Activated T-cell treated with anti-CD3 and anti-CD28 coated beads, Interleukin-2, amount 50 U/mL, for 4 hours (primary cell): ENCODE measurements around the gene ADAM15. TPM values are rescaled to one million over a fixed set of nuclear protein-coding genes. Genes with fewer than 3 reads are reported as not detected.

ENCODE experiments used
- ATAC-seq, 2 donors: fragments of 200-7000 bp; cut with Tn5 transposase; one replicate each; pipeline ENCODE4 v1.10.0; 2021
- DNase-seq: peaks from one replicate; pipeline ENCODE4 v3.0.0-alpha.2; 2020
- H3K27me3 Mint-ChIP-seq: one replicate; pipeline ENCODE4 v1.8.0; 2021; ENCODE audit warnings: low read depth, mixed read lengths
- H3K36me3 Mint-ChIP-seq: one replicate; pipeline ENCODE4 v1.8.0; 2022; ENCODE audit warnings: mixed read lengths; ENCODE audit not compliant: insufficient read depth
- H3K4me1 Mint-ChIP-seq: one replicate; pipeline ENCODE4 v1.8.0; 2021; ENCODE audit warnings: low read depth, mixed read lengths
- H3K4me3 Mint-ChIP-seq: one replicate; pipeline ENCODE4 v1.8.0; 2021; ENCODE audit warnings: mild to moderate bottlenecking, moderate library complexity, mixed read lengths
- H3K9me3 Mint-ChIP-seq: one replicate; pipeline ENCODE4 v1.8.0; 2021; ENCODE audit warnings: mixed read lengths
- total RNA-seq, 3 donors: library from RNA; stranded (reverse); gene quantifications; one replicate each; pipeline ENCODE4 v1.2.1, GENCODE V29; 2021

Gene ADAM15
- 10 to 100 TPM; 46.3 to 63.4 (median 48.8) TPM for total RNA-seq

GRCh38 chr1:155050560-155051341 lies at the start of gene ADAM15:
ADAM15 (plus strand) TSS chr1:155051316; CDS start chr1:155051387, 71 bp downstream.
- H3K36me3 Mint-ChIP-seq, result no peaks in the 10 kb centered on the region
- DNase-seq, result peak; percentile 73
- H3K27me3 Mint-ChIP-seq, result no peaks in the 10 kb centered on the region
- ATAC-seq, result peak; percentile 87
- peak within 1 kb of the TSS; percentile 85 for H3K4me3 Mint-ChIP-seq
- no peaks in the 10 kb centered on the region for H3K9me3 Mint-ChIP-seq
- H3K4me1 Mint-ChIP-seq, result peaks cover 20% of the 10 kb centered on the region

GRCh38 chr1:155001425-155001674 lies 49.8 kb upstream of the ADAM15 start:
- no peaks in the 10 kb centered on the region for H3K27me3 Mint-ChIP-seq
- H3K4me1 Mint-ChIP-seq, result peaks cover 50% of the 10 kb centered on the region
- no peaks in the 10 kb centered on the region for H3K36me3 Mint-ChIP-seq
- DNase-seq, result no peak
- peak overlapping the region; percentile 88 for H3K4me3 Mint-ChIP-seq
- no peak for ATAC-seq
- no peaks in the 10 kb centered on the region for H3K9me3 Mint-ChIP-seq

- no peaks in the 10 kb centered on the region for H3K27me3 Mint-ChIP-seq
- peak overlapping the region; percentile 88 for H3K4me3 Mint-ChIP-seq
- peaks cover 1% of the 10 kb centered on the region for H3K36me3 Mint-ChIP-seq
- peaks cover 55% of the 10 kb centered on the region for H3K4me1 Mint-ChIP-seq
- DNase-seq (peak; percentile 95), ATAC-seq (peak; percentile 76 to 79)
- H3K9me3 Mint-ChIP-seq, result no peaks in the 10 kb centered on the region
These were observed 49.2 kb upstream of the ADAM15 start for GRCh38 chr1:155001675-155002463.

GRCh38 chr1:155002464-155003226 lies 48.5 kb upstream of the ADAM15 start, which contains the start of gene ZBTB7B:
ZBTB7B (plus strand) TSS chr1:155002802; CDS start chr1:155014661, 11,859 bp downstream.
- H3K9me3 Mint-ChIP-seq, result no peaks in the 10 kb centered on the region
- no peak for DNase-seq
- ATAC-seq, result no peak

GRCh38 chr1:155003227-155003765 lies 47.8 kb upstream of the ADAM15 start:
- Mint-ChIP-seq H3K4me1 (peaks cover 49% of the 10 kb centered on the region), H3K4me3 (peak overlapping the region; percentile 91), H3K36me3 (peaks cover 1% of the 10 kb centered on the region), H3K27me3 (no peaks in the 10 kb centered on the region), H3K9me3 (no peaks in the 10 kb centered on the region)
- DNase-seq (no peak), ATAC-seq (no peak)

More at GRCh38 chr1:155002464-155003226, 48.5 kb upstream of the ADAM15 start, which contains the start of gene ZBTB7B:
- Mint-ChIP-seq H3K27me3 (no peaks in the 10 kb centered on the region), H3K36me3 (peaks cover 1% of the 10 kb centered on the region), H3K4me1 (peaks cover 52% of the 10 kb centered on the region), H3K4me3 (peak within 1 kb of the TSS; percentile 91)

GRCh38 chr1:155003766-155004351 lies 47.3 kb upstream of the ADAM15 start:
- no peak for DNase-seq
- H3K4me3 Mint-ChIP-seq, result peak overlapping the region; percentile 91
- H3K36me3 Mint-ChIP-seq, result peaks cover 1% of the 10 kb centered on the region

GRCh38 chr1:155004352-155005075 lies 46.6 kb upstream of the ADAM15 start:
- DNase-seq, result no peak
- peaks cover 1% of the 10 kb centered on the region for H3K36me3 Mint-ChIP-seq

More at GRCh38 chr1:155003766-155004351, 47.3 kb upstream of the ADAM15 start:
- ATAC-seq, result no peak
- no peaks in the 10 kb centered on the region for H3K27me3 Mint-ChIP-seq
- H3K4me1 Mint-ChIP-seq, result peaks cover 51% of the 10 kb centered on the region
- no peaks in the 10 kb centered on the region for H3K9me3 Mint-ChIP-seq

GRCh38 chr1:155005076-155006011 lies 45.8 kb upstream of the ADAM15 start:
- DNase-seq (no peak), ATAC-seq (no peak)
- H3K4me3 Mint-ChIP-seq, result peak overlapping the region; percentile 26
- H3K9me3 Mint-ChIP-seq, result no peaks in the 10 kb centered on the region
- H3K36me3 Mint-ChIP-seq, result peaks cover 1% of the 10 kb centered on the region
- peaks cover 49% of the 10 kb centered on the region for H3K4me1 Mint-ChIP-seq
- H3K27me3 Mint-ChIP-seq, result no peaks in the 10 kb centered on the region

More at GRCh38 chr1:155004352-155005075, 46.6 kb upstream of the ADAM15 start:
- no peaks in the 10 kb centered on the region for H3K27me3 Mint-ChIP-seq
- H3K4me1 Mint-ChIP-seq, result peaks cover 47% of the 10 kb centered on the region
- peak overlapping the region; percentile 91 for H3K4me3 Mint-ChIP-seq
- no peak for ATAC-seq
- no peaks in the 10 kb centered on the region for H3K9me3 Mint-ChIP-seq

GRCh38 chr1:155006601-155007101 lies 44.5 kb upstream of the ADAM15 start:
- no peaks in the 10 kb centered on the region for H3K27me3 Mint-ChIP-seq
- DNase-seq (no peak), ATAC-seq (peak; percentile 44 to 45)
- peaks cover 1% of the 10 kb centered on the region for H3K36me3 Mint-ChIP-seq
- peak overlapping the region; percentile 51 for H3K4me3 Mint-ChIP-seq
- no peaks in the 10 kb centered on the region for H3K9me3 Mint-ChIP-seq
- peaks cover 58% of the 10 kb centered on the region for H3K4me1 Mint-ChIP-seq

GRCh38 chr1:155007251-155007828 lies 43.8 kb upstream of the ADAM15 start:
- peaks cover 64% of the 10 kb centered on the region for H3K4me1 Mint-ChIP-seq

GRCh38 chr1:155008015-155008941 lies 42.8 kb upstream of the ADAM15 start:
- Mint-ChIP-seq H3K4me3 (peak overlapping the region; percentile 86), H3K4me1 (peaks cover 73% of the 10 kb centered on the region), H3K36me3 (peaks cover 1% of the 10 kb centered on the region), H3K27me3 (no peaks in the 10 kb centered on the region), H3K9me3 (no peaks in the 10 kb centered on the region)
- DNase-seq, result peak; percentile 51
- ATAC-seq, result peak; percentile 12 to 19

More at GRCh38 chr1:155007251-155007828, 43.8 kb upstream of the ADAM15 start:
- Mint-ChIP-seq H3K27me3 (no peaks in the 10 kb centered on the region), H3K9me3 (no peaks in the 10 kb centered on the region), H3K36me3 (peaks cover 1% of the 10 kb centered on the region), H3K4me3 (no peak overlapping the region)
- ATAC-seq, result no peak
- DNase-seq, result no peak
